GM21786 (cell line): ENCODE results near the gene MSS51.

ENCODE experiments used
- ATAC-seq: cut with Tn5 transposase; IDR thresholded peaks from one replicate; pipeline ENCODE4 v1.9.1; 2021; ENCODE audit not compliant: unreplicated experiment

Gene MSS51

DNA sequence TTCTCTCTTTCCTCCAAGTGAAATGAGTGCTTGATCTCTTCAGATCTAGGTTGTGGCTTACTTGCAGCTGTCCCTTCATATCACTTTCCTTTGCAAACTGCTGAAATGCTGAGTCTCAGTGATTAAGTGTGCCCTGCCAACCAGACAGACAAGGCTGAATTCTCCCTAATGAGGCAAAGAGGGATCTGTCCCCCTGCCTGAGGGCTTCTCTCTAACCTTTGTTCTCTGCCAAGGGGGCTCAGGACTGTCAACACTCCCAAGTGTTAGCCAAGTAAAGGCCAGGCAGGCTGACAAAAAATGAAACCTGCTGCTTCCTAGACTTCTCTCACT is at the start of gene MSS51:
Gene MSS51 (minus strand): TSS at position 24 of the 330 bp plus-strand sequence. CDS start 5,277 bp downstream, outside the sequence.
- ATAC-seq, result no peak

DNA sequence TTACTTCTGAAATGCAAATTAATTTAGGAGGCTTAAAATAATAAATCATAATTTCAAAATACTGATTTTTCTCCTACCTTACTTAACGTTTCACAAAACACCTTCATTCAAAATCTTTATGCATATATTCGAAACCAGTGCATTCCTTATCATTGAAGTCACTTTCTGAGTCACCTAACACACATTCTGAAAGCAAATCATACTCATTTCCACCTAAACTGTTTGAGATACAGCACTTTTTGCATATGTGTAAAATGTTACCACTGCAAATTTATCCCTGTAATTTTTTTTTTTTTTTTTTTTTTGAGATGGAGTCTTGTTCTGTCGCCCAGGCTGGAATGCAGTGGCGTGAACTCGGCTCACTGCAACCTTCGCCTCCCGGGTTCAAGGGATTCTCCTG is 46.8 kb upstream of the MSS51 start:
- ATAC-seq, result no peak

DNA sequence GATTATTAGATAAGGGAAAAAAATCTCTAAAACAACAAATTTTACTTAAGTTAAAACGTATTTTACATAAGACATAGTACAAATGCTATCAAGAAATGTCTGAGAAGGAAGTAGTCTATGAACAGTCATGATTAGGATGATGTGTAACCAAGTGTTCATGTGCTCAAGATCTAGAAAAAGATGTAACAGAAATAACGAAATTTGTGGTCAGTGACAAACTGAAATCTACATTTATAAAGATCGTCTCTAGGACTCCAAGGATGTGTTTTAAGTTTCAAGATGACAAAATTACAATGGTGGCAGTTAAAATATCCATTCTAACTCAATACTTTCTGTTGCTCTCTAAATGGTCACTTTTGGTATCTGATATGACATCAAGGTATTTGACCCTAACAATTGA is 45.3 kb upstream of the MSS51 start:
- ATAC-seq, result no peak

DNA sequence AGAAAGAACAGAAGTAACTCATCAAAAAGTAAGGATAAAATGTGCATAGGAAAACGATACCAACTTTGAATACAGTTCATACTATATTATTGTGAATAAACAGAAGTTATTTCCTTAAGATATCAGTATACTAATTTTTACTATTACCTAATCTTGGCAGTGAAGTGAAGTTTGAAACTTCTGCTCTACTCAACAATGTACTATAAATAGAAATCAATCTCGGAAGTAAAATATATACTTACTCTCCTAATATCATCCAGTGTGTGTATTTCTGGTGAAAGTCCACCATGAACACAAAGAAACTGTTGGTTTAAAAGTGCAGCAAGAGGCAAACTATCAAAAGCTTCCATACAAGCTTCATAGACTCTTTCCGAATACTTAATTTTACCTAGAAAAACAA is 37.9 kb upstream of the MSS51 start:
- ATAC-seq, result no peak

DNA sequence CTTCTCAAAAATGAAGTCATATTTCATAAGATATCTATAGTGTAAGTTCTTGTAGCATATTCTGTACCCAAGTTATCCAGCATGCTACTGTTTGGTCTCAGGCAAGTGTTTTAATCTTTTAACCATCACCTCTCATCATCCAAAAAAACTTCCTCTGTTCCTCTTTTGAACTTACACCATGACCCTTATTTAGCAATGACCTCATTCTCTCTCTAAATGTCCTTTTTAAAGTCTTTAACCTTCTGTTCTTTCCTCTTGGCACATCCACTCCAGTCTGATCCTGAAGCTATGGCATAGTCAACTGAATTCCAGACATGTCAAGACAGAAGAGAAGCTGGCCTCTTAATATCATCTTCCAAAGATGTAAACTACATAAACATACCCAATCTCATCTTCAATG is 36.2 kb upstream of the MSS51 start:
- no peak for ATAC-seq

DNA sequence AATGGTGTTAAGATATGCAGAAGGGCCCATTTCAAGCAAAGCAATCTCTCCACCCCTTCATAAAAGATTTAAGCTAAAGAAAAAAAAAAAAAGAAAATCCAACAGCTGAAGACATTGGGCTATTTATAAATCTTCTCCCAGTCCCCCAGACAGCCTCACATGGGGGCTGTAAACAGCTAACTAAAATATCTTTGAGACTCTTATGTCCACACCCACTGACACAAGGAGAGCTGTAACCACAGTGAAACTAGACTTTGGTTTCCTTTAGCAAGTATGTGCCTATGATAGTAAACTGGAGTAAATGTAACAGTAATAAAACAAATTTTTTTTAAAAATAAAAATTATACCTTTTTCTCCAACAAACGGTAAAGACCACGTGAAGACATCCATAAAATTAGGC is 33.8 kb upstream of the MSS51 start:
- no peak for ATAC-seq

DNA sequence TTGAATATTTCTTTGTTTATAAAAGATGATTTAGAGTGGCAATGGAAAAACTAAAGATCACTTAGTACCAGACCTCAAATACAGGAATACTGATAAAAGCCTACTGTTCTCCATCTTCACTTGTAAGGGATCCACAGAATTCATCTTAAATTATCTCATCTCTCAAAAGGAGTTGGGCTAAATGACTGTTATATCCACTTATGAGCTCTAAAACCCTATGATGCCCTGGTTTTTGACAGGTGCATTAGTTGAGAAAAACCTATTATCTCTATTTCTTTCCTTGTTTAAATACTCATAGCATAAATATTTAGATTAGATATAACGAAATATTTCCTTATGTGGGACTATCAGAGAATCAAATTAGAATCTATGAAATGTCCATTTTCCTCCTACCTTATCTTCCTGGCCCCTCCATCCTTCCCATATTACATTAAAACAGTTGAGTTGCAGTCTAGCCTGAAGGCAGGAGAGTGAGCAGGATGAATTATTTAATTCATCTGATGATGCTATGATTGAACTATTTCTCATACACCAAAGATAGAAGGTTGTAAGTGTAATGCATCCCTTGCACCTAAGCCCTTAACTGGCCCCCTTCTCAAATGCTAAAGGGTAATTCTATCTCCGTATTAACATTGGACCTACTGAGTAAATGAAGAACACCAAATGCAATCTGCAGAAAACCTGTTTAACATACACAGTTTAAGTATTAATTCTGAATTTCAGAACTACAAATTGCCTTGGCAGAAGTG is 32.8 kb upstream of the MSS51 start:
- no peak for ATAC-seq

DNA sequence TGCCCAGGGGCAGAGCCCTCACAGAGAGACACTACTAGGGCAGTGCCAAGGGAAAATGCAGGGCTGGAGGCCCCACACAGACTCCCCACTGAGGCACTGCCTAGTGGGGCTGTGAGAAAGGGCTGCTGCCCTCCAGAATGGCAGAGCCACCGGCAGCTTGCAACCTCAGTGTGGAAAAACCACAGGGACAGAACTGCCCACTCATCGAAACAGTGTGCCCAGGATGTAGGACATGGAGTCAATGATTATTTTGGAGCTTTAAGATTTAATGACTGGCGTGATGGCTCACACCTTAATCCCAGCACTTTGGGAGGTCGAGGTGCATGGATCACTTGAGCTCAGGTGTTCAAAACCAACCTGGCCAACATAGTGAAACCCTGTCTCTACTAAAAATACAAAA is 27.5 kb upstream of the MSS51 start:
- ATAC-seq, result no peak

DNA sequence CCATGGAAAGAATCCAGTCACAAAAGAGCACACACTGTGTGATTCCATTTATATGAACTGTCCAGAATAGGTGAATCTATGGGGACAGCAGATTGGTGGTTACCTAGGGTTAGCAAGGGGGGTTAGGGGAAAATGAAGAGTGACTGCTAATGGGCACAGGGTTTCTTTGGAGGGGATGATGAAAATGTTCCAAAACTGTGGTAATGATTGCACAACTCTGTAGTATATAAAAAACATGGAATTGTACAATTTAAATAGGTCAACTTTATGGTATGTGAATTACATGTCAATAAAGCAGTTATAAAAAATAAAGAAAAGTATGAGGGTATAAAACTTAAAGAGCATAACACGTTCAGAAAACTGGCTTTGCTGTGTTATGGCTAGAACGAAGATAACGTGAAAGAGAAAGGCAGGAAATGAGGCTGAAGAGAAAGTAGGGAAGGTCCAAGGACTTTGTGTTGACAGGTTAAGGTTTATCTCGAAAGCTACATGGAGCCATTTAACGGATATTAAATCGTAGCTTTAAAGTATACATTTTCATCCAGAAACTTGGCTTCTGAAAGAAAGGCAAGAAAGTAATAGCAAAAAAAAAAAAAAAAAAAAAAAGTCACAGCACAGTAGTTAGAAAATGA is 26.4 kb upstream of the MSS51 start:
- no peak for ATAC-seq

DNA sequence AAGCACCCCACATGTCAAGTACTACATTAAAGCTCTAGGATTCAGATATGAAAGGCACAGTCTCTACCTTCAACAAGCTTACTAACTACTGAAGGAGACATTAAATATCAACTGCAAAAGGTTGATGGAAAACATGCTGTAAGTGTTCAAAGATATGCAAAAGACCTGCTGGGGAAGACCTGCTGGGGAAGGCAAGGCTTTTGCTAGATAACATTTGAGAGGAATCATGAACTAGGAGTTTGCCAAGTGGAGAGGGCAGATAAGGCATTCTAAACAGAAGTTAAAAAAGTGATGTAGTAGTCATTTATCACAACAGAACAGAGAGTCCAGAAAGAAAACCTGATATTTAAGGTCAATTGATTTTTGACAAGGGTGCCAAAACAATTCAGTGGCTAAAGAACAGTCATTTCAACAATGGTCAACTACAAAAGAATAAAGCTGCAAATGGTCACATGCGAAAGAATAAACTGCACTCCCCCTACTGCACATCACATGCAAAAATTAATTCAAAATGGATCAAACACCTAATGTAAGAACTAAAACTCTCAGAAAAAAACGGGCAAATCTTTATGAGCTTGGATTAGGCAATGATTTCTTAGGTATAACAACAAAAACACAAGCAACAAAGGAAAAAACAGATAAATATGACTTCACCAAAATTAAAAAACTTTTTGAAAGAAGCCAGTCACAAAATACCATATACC is 23.0 kb upstream of the MSS51 start:
- no peak for ATAC-seq

DNA sequence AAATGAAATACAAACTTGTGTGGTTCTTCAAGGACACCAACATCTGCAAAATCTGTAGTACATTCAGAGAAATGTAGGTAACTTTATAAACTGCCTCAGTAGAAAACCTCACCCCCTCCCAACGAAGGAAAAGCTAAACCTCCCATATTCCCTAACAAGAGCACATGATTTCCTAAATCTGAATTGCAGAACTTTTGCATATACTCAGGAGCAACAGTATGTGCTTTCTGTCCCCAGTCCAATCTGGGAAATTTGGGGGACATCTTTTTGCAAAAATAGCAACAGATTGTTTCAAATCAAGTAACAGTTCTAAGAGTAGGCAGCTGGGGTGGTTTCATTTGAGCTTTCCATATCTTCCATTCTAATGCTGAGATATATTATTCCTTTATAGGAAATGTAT is 15.8 kb upstream of the MSS51 start:
- no peak for ATAC-seq

DNA sequence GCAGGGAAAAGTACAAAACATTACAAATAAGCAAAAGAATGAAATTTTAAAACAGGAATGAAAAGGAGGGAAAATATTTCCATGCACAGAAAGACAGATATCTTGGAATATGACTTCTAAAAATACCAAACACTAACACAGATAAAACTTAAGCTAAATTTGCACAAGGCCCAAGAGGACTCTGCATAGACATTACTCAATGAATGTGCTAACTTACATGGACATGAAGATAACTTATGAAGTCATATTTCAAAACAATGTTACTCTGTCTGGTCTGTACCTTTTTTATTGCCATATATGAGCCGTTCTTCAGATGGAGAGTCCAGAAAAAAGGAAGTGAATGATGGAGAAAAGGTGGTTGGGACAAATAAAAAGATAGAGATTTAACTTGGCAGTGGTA is 15.0 kb upstream of the MSS51 start:
- no peak for ATAC-seq

DNA sequence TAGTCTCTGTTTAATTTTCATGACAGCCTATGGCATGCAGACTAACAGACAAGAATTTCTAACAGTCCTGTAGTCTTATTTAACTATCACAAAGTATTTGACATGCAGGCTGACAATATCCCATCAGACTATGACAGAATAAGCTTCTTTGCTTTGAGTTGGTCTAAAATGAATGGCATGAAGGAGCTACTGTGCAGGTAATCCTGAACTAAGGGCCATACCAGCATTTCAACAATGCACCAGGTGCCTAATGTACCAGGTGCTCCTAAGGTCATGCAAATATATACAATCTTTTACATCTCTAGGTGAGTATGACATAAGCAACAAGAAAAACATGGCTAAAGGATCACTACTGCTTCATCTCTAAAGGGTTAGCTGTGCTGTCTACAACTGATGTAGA is 13.6 kb upstream of the MSS51 start:
- no peak for ATAC-seq

DNA sequence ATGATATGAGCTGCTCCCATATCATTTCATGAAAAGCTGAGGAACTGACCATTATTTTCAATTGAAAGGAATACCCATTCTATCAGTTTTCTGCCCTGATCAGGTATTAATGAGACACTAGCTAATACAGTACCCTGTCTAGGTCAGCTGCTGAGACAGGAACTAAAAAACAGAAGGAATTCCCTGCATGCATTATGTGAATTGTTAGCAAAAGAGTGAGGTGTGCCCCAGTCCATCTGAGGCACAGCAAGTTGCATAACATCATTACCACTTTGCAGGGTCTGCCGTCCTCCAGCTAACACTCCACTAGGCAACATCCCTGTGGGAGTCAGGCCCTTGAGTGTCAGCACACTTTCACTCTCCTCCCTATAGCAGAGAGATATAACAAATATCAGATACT is 11.1 kb upstream of the MSS51 start:
- no peak for ATAC-seq

DNA sequence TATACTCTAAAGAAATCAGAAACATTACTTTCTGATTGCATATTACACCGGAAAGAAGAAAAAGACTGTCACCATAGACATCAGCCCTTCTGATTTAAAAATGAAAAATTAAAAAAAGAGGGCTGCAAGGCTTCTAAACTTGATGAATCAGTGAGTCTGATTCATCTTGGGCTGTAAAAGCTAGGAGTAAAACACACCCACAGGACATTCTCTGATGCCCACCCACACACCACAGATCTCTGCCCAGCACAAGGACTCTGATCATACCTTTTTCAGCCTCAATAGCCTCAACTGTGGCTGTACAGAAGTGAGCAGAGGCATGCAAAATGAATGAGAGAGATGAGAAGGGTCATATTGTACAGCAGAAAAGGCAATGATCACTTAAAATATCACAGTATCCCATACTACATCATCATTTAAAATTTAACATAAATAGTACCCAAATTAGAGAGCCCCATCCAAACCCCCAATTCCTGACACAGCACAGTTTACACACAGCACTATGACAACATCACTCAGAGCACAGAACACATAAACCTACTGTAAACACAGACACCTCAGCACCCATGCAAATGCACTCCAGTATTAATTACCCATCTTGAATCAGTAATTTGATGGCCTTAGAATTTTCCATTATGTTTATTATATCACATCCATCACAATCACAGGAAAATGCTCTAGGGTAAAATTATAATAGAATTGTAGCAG is 6.4 kb upstream of the MSS51 start:
- ATAC-seq, result no peak

DNA sequence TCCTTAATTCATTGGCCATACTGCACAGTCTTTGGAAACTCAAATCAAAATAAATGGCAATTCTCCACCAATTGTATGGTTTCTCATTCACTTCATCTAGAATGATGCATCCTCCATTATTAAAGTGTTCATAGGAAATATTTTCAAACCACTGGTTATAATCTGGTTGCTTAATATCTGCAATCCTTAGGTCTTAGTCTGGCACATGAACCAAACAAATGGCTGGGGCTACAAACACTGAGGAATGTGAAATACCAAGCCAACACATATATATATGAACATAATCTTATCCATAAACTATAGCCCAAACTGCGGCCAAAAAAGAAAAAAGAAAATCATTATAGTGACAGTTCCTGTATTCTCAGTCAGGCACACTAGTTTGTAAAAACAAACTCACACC is 5.7 kb upstream of the MSS51 start:
- ATAC-seq, result no peak

DNA sequence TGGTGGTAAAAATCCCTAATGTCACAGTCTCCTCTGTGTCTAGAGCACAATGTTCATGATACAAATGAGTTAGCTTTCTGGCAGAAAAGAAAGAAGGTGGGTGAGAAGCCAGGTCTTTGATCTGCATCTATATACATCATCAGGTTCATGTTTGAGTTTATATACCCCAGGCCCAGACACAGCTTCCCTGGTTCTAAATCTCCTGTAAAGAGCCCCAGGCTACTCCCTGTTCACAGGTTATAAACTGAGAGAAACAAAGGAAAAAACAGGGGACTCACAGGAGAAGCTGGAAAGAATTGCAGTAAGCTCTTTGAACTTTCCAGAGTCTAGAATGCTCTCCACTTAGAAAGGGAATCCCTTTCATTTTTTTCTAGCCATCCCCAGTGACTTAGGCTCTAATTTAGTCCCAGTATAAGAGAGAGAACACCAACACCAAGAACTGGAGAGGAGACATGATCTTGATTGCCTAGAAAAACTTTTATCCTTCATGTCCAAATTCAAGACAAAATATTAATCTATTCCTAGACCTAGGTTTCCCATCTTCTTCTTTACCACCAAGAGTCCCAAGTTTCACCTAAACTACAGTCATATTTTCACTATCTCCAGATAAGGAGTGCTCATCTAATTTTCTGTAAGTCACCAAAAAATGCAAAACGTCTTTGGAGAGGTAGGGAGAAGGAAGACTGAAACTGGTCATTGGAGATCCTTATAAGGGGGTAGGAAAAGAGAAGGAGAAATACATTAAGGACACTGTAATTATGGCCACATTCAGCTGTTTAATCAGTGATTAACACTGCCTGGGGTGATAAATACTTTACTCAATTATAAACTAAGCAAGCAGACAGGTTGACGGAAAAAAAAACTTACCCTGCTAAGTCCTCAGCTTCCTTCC is 469 bp downstream of the MSS51 start:
- ATAC-seq, result no peak

DNA sequence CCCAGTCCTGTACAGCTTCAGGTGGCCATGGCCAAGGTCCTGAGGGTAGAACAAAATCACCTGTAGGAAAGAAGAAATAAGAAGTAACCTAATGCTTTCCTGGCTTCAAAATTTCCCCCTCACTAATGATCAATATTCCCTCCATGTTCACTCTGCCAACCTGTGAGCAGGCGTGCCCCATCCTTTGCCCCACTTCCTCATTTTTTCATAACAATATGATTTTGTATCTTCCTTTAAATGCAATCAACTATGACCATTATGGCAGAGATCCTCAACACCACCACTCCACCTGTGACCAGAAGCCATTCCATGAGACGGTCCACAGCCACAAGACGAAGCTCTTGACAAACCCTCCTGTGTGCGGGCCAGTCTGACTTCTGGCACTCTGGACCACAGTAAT is 7.0 kb downstream of the MSS51 start:
- no peak for ATAC-seq

DNA sequence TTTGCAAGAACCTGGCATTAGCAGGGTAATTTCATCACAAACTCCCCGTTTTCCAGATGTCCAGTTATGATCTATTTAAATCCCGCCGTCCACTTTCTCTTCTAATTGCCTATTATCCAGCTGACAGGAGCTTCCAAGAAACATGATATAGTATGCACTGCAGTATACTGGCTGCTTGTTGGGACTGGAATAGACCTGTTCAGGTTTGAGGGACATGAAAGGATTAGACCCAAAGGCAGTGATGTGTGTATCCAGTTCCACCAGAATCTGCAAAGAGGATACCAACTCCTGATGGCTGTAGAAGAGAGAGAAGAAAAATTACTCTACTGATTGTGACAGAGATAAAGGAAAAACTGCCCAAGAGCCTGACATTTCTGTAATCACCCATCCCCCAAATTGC is 8.9 kb downstream of the MSS51 start:
- no peak for ATAC-seq

DNA sequence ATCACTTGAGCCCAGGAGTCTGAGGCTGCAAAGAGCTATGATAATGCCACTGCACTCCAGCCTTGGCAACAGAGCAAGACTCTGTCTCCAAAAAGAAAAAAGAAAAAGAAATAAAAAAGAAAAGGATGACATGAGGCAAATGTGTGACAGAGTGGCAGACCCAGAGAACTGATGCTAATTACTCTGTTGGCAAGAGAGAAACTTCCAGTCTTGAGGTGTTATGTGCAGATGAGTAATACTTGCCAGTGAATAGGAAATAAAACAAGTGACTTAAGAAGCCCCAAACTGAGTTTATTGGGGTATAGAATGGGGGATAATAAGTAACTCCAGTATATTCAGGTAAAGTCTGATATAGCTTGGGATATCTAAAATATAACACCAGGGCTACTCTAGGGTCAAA is 10.1 kb downstream of the MSS51 start:
- no peak for ATAC-seq

DNA sequence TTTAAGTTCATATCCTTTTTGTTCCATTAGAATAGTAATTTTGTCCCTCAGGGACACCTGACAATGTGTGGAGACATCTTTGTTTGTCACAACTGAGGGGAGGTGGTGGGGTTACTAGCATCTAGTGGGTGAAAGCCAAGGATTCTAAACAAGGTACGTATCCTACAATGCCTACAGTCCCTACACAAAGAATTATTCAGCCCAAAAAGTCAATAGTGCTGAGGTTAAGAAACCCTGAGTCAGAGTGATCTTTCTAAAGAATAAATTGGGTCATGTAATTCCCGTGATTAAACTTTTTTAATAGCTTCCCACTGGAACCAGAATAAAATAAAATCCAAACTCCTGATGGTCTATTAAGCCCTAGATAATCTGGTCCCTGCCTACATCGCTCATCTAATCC is 16.8 kb downstream of the MSS51 start:
- ATAC-seq, result no peak
